ENCODE measurements around the gene MRTFB.

- TF ChIP-seq ARNT (IDR thresholded peaks at IDR 0.05) (no peak), BHLHE40 (IDR thresholded peaks at IDR 0.05; ENCODE audit: borderline replicate concordance) (no peak), SP1 (IDR thresholded peaks at IDR 0.05) (no peak), PKNOX1 (IDR thresholded peaks at IDR 0.05) (no peak), SUZ12 (IDR thresholded peaks at IDR 0.05) (no peak), FOXK2 (IDR thresholded peaks at IDR 0.05) (no peak)
These were observed 128.5 kb downstream of the MRTFB start for GRCh38 chr16:14199624-14200023.

All from HEK293T (cell line).